PC-3 (cell line): ENCODE results near the gene ANTXR1.

Experiments
- EZH2 ChIP-seq: fragments of 300-600 bp; sonication (generic); IDR thresholded peaks from one replicate; pipeline ENCODE4 v1.6.1; 2017; ENCODE audit warnings: antibody characterized with exemption, mild to moderate bottlenecking, low read length; ENCODE audit not compliant: unreplicated experiment
- EZH2phosphoT487 ChIP-seq: fragments of 300-600 bp; sonication (generic); IDR thresholded peaks from 2 replicates; pipeline ENCODE4 v1.6.1; 2018; ENCODE audit warnings: mild to moderate bottlenecking, antibody characterized with exemption, low read length, borderline replicate concordance
- TF ChIP-seq, protein P1 (sequence below): fragments of 300-600 bp; sonication (generic); conservative IDR thresholded peaks from 2 replicates; pipeline ENCODE4 v1.5.1; 2017; ENCODE audit warnings: antibody characterized with exemption, low read depth, mild to moderate bottlenecking, low read length

DNA sequence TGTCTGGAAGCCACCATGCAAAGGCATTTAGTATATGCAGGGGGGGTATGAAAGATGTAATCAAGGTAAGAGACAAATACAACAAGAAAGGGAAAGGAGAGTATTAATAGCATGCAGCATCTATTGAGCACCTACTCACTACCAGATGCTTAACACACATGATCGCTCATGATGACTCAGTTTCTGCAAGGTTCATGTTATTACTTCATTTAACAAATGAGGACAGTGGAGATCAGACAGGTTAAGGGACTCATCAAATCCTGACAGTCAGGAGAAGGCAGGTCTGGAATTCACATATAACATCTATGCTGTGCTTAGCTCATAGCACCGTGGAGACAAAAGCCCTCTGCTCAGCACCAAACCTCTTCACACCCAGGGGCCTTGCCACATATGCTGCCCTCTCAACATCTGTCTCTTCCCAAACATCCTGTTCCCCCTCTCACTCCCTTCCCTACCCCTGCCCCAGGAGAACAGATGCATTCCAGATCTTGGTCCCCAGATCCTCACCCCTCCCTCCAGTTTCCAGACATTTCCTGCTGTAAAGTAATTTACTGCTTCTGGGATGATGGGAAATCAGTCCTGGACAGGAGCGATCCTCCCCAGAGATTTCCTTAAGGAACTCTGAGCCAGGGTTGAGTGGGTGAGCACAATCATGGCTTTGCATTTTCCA, 155.3 kb downstream of the ANTXR1 start:
- TF ChIP-seq, protein P1, sequence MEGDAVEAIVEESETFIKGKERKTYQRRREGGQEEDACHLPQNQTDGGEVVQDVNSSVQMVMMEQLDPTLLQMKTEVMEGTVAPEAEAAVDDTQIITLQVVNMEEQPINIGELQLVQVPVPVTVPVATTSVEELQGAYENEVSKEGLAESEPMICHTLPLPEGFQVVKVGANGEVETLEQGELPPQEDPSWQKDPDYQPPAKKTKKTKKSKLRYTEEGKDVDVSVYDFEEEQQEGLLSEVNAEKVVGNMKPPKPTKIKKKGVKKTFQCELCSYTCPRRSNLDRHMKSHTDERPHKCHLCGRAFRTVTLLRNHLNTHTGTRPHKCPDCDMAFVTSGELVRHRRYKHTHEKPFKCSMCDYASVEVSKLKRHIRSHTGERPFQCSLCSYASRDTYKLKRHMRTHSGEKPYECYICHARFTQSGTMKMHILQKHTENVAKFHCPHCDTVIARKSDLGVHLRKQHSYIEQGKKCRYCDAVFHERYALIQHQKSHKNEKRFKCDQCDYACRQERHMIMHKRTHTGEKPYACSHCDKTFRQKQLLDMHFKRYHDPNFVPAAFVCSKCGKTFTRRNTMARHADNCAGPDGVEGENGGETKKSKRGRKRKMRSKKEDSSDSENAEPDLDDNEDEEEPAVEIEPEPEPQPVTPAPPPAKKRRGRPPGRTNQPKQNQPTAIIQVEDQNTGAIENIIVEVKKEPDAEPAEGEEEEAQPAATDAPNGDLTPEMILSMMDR: no peak
- TF ChIP-seq EZH2: no peak
- TF ChIP-seq EZH2phosphoT487: no peak
